Measurements from ENCODE around the gene LEMD1. TPM values are rescaled to one million over a fixed set of nuclear protein-coding genes. Genes with fewer than 3 reads are reported as not detected.
"Not testable (repeated sequence)": the region's sequence is repeated elsewhere in the genome, so short reads cannot be mapped to it uniquely, and the experiment has no call there.

Gene LEMD1
- polyA plus RNA-seq, 4 donors = 1.7 to 3.8 (median 3.0) TPM

DNA sequence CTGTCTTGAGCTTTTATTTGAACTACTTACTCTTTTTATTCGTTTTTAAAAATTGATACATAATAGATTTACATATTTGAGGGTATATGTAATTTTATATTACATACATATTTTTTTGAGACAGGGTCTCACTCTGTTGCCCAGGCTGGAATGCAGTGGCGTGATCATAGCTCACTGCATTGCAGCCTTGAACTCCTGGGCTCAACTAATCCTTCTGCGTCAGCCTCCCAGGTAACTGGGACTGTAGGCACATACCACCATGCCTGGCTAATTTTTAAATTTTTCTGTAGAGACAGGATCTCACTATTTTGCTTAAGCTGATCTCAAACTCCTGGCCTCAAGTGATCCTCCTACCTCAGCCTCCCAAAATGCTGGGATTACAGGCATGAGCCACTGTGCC lies 38.9 kb downstream of the LEMD1 start:
- DNase-seq (ENCODE audit: low read depth in 4 of 4, low spot score in 2 of 4) = not testable (repeated sequence)

DNA sequence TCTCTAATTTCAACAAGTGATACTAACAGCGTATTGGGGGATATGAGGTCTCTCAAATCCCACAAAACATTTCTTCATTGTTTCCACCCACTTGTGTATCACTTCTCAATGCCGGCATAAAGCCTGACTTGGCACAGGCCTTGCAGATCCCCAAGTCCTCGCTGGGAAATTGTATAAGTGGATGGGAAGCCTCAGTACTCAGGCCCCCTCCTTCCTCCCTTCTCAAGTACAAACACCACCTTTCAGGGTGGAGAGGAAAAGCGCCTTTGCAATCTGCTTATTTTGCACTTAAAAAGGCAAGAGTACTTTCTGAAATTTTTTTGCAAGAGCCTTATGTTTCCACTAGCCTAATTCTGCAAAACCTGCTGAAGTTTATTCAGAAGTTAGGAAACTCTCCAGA lies 39.3 kb downstream of the LEMD1 start:
- no peak for DNase-seq (ENCODE audit: low read depth in 4 of 4, low spot score in 2 of 4)

DNA sequence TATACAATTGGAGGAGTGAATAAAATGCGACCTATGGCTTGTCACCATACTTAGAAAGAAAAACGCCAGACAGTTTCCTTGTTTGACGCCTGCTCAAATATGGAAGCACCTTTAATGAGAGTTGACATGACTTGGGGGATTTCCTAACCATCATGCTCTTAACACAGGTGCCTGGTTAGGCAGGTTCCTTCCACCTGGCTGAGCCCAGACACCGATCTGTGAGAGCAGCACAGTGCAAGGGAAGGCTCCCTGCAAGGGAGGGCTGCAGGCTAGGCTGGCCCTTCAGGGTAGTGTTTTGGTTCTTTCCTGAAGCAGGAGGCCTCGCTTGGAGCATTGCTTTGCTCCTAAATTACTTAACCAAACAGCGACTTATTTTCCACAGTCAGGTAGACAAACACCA lies 40.6 kb downstream of the LEMD1 start:
- no peak for DNase-seq (ENCODE audit: low read depth in 4 of 4, low spot score in 2 of 4)

DNA sequence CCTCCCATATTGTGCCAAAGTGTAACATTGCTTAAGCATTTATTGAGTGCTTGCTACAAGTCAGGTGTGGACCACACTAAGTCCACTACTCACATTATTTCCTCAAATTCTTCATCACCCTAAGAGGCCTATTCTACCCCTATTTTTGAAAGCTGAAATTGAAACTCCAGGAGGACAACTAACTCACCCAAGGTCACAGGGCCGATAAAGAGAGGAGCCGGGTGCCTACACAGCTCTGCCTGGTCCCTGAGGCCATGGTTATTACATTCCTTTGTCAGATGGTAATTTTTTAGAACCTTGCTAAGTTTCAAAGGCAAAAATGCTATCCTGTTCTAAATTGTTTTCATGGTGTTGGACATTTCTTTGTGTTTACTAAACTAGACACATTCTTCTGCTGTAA lies 41.0 kb downstream of the LEMD1 start:
- DNase-seq (ENCODE audit: low read depth in 4 of 4, low spot score in 2 of 4) = no peak

DNA sequence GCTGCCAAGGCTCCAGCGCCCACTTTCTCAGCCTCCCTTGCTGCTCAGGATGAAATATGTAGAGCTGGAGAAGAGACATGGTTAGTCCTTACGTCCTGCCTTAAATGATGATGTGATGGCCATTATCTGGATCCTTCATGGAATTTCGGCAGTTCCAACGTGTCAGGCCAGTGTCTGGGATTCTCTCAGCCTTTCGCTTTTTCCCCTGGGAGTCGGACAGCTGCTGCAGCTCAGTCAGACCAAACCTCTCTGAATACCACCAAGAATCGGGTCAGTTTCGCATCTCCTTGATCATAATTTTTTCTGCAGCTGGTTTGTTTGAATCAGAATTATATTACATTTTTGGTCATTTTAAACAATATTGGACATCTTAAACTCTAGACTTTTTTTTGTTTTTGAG lies 42.8 kb downstream of the LEMD1 start:
- no peak for DNase-seq (ENCODE audit: low read depth in 4 of 4, low spot score in 2 of 4)

DNA sequence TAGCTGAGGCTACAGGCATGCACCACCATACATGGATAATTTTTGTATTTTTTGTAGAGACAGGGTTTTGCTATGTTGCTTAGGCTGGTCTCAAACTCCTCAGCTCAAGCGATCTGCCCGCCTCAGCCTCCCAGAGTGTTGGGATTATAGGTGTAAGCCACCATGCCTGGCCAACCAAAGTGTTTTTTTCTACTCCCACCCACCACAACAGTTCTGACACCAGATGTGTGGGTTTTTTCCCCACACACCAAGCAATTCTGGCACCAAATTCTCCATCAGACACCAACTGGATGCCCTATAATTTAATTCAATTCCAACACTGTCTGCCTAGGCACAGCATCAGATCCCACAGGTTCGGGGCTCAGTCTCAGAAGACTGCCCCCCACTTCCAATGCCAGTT lies 44.5 kb downstream of the LEMD1 start:
- DNase-seq (ENCODE audit: low read depth in 4 of 4, low spot score in 2 of 4) = no peak

DNA sequence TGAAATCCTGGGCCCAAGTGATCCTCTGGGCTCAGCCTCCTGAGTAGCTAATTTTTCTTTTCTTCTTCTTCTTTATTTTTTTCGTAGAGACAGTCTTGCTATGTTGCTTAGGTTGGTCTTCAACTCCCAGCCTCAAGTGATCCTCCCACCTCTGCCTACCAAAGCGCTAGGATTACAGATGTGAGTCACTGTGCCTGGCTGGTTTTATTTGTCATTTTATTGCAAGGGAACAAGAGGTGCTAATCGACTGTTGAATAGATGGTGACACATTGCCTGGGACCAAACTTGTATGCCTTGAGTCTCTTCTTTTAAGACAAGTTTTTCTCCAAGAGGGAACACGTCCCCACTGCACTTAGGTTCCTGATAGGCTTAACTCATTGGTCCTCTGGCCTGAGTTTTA lies 45.1 kb downstream of the LEMD1 start:
- no peak for DNase-seq (ENCODE audit: low read depth in 4 of 4, low spot score in 2 of 4)

DNA sequence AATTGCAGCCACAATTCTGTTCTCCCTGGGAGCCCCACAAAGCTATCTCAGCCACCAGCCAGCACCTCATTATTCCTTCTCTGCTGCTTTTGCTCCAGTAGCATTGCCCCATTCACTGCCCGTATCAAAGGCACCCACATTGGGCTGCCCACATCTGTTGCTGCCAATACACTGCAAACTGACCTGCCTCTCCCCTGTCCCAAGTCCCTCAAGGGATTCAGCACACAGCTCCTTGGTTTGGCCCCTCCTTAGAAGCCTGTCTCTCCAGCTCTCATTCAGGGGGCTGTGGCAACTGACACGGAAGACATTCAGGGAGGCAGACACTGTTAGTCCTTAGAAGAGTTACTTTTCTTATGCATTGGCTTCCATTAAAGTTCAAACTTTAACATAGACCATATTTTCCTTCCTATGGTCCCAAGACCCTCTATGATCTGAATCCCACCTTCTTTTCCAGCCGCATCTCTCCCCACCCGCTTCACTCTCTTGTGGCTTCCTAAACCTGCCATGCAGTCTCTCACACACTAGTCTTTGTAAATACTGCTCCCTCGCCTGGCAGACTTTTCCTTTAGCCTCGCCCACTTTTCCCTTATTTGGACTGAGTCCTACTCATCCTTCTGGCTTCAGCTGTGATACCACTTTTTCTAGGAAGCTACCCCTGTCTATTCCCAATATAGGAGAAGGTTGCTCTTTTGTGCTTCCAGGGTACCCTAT lies 45.9 kb downstream of the LEMD1 start:
- no peak for DNase-seq (ENCODE audit: low read depth in 4 of 4, low spot score in 2 of 4)

DNA sequence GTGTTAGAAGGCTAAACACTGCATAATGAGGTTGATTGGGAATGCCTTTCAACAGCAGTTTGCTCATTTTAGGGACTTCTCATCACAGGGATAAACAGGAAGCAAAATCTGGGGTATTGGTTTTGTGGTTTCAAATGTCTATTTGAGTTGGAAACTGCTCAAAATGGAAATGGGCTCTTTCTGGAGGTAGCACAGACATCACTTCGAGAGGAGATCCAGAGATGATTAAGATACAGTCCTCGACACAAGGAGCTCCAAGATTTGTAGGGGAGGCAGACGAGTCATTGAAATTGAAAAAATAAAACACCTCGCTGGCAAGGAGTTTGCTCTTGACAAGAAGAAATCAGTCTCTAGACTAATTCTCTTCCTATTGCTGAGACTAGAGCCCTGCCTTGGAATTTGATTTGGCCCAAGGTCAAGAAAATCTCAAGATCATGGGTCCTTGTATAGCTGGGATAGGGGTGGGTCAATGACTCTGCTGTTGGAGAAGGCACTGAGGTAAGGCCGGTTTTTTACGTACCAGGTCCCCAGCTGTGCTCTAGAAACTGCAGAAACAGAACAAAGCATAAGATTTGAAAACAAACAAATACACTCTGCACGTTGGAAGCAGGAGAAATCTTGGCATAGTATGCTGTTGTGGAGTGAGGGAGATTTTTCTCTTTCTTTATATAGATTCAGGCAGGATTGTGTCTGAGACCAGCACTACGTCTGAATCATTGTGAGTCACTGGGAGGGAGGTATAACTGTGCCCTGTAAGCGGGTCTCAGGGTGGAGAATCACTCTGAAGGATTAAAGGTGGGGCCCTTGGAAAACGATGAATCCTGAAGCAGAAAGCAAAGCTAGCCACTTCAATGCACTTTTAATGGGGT lies 47.4 kb downstream of the LEMD1 start:
- no peak for DNase-seq (ENCODE audit: low read depth in 4 of 4, low spot score in 2 of 4)

DNA sequence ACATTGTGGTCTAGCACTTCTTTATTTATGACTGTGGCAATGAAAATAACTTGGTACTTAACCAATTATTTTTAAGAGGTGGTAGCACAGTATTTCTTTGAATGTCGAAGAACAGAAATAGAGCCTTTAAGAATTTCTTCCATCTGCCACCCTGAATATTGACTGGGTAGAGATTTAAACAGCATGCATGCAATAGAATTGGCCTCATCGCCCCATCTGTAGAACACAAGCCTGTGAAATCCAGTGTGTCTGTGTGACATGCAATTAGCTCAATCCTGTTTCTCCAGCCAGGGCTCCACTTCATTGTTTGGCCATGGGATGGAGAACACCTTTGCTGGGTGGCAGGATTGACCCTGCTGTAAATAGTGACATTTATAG lies 48.1 kb downstream of the LEMD1 start:
- DNase-seq (ENCODE audit: low read depth in 4 of 4, low spot score in 2 of 4) = no peak

DNA sequence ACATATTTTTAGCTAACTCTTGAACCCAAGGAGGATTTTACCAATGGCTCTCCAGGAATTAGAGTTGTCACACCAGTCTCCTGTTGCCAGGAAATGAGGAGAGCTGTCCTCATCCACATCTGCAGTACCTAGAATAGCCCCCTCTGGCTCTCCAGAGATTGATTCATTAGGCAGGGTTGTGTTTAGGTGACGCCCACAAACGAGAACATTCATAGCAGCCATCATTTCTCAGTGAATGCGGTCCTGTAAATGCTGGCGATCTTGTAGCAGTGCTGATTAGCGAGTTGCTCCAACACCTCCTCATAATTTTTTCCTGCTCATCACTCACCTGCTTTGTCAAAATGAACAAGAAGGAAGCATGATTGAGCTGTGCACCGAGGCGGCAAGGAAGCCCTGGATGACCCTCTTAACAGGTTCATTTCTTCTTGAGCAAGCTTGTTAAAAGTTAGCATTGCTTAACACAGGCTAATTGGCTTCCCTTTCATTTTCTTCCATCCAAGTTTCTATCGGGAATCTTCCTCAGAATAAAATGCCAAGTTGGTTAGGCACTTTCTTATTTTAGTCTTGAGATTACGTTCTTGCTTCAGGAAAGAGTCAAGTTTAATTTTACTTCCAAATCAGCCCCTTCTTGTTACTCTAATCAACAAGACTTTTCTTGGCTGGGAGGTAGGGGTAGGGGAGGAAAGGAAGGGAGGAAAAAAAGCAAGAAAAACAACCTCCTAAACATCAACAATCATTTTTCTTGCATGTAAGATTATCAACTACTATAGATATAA lies 48.6 kb downstream of the LEMD1 start:
- no peak for DNase-seq (ENCODE audit: low read depth in 4 of 4, low spot score in 2 of 4)

DNA sequence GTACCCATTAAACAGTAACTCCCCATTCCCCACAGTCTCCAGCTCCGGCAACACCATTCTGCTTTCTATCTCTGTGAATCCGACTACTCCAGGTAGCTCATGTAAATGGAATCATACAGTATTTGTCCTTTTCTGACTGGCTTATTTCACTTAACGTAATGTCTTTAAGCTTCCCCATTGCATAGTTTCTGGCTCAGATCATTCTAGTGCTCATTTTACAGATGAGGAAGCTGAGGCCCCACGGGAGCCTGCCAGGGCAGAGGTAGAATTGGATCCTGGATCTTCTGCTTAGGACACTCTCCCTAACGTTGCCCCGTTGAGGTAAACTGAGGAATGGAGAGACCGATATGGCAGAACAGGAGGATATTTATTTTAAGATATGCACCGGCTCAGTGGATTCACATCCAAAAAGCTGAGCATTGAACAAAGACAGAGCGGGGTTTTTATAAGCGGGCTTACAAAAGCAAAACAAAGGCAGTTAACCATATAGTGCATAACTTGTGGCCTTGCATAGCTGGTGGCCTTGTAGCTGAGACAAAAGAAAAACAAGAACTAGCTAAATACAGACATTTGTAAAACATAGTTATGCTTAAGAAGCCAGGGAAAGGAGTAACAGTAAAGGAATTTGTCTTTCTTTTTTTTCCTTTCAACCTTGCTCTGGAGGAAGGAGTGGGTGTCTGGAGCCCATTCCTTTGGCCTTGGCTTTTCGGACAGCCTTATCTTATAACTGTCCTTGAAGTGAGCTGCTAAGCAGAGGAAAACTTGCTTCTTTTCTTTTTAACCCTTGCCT lies 49.8 kb downstream of the LEMD1 start:
- DNase-seq (ENCODE audit: low read depth in 4 of 4, low spot score in 2 of 4) = no peak

DNA sequence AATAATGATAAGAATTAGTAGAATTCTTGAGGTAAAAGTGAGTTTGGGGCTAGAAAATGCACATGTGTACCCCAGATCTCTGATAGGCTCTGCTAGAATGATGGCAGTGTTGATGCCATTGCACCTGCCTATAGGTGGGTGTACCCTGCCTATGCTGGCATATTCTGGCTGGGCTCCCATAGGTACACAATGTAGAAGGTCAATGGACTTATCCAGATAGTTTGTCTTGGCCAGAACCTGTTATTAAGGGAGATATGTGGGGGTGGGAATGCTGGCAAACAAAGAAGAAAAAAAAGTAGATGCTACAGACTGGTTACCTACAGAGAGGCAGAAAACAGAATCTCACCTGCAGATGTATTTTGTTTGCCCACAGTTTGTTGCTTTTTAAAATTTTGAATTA lies 51.1 kb downstream of the LEMD1 start:
- DNase-seq (ENCODE audit: low read depth in 4 of 4, low spot score in 2 of 4) = no peak

DNA sequence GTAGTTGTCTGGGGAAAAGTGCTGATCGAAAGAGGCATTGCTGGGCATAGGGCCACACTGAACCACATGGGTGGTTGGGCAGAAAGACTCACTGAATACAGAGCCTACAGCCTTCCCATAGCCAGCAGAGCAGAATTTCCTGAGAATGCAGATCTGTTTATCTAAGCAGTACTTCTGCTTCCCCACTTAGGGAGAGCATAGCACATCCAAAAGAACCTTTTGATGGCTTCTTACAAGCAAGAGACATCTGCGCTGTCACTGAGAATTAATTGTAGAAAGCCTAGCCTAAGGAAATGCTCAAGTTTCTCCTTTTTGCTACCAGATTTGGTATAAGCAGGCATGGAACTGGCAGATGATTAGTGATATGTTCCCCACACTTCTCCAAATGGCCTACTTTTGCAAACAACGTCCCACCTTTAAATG lies 52.1 kb downstream of the LEMD1 start:
- DNase-seq (ENCODE audit: low read depth in 4 of 4, low spot score in 2 of 4) = no peak

DNA sequence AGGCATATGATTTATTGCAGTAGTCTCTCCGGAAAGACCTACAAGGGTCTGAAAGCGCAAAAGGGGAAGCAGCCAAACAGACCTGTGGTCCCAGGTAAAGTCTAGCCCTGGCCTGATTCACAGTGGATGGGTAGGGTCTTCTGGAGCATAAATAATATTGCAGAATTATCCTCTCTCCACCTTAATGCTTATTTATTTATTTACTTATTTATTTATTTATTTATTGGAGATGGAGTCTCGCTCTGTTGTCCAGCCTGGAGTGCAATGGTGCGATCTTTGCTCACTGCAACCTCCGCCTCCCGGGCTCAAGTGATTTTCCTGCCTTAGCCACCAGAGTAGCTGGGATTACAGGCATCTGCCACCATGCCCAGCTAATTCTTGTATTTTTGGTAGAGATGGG lies 53.4 kb downstream of the LEMD1 start:
- DNase-seq (ENCODE audit: low read depth in 4 of 4, low spot score in 2 of 4) = no peak

DNA sequence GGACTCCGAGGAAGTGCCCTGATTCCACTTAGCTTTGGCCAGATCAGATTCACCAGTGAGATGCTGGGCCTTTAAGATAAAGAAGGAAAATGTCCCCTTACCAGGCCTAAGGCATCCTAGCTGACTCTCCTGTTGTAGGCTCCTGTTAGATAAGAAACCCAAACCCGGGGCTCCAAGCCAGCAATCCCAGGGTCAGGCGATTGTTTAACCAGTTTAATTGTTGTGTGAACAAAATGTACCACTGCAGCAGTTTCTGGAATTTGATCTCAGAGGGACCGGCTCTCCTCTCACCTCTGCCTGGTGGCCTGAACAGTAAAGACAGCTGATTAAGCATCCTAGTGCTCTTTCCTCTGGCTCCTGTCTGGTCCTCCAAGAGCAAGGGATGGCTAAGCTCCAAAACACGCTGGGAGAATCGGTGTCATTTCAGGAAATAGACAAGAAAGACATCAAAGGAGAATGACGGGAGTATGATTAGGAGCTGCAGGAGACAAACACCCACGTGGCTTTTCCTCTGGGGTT lies 55.9 kb downstream of the LEMD1 start:
- no peak for DNase-seq (ENCODE audit: low read depth in 4 of 4, low spot score in 2 of 4)

DNA sequence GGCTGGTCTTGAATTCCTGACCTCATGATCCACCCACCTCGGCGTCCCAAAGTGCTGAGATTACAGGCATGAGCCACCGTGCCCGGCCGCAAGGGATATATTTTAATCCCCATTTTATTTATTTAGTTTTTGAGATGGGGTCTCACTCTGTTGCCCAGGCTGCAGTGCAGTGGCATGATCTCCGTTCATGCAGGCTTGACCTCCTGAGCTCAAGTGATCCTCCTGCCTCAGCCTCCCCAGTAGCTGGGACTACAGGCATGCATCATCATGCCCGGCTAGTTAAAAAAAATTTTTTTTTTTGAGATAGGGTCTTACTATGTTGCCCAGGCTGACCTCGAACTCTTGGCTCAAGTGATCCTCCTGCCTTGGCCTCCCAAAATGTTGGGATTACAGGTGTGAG lies 56.8 kb downstream of the LEMD1 start:
- not testable (repeated sequence) for DNase-seq (ENCODE audit: low read depth in 4 of 4, low spot score in 2 of 4)

DNA sequence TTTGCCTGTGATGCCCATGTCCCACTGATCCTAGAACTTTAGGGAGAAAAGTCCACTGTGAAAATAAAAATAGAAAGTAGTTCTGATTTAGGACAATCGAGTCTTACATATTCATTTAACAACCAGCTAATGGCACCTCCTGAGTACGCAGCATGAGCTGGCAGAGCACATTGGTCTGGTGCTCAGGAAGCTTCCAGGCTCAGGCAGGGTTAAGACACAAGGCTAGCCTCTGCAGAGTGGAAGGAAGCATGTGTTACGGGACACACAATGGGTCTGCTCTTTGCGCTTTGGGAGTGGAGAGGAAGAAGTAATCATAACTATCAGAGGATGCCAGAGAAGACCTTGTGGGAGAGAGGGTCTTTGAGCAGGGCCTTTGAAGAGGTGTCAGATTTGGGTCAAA lies 61.0 kb downstream of the LEMD1 start:
- no peak for DNase-seq (ENCODE audit: low read depth in 4 of 4, low spot score in 2 of 4)

DNA sequence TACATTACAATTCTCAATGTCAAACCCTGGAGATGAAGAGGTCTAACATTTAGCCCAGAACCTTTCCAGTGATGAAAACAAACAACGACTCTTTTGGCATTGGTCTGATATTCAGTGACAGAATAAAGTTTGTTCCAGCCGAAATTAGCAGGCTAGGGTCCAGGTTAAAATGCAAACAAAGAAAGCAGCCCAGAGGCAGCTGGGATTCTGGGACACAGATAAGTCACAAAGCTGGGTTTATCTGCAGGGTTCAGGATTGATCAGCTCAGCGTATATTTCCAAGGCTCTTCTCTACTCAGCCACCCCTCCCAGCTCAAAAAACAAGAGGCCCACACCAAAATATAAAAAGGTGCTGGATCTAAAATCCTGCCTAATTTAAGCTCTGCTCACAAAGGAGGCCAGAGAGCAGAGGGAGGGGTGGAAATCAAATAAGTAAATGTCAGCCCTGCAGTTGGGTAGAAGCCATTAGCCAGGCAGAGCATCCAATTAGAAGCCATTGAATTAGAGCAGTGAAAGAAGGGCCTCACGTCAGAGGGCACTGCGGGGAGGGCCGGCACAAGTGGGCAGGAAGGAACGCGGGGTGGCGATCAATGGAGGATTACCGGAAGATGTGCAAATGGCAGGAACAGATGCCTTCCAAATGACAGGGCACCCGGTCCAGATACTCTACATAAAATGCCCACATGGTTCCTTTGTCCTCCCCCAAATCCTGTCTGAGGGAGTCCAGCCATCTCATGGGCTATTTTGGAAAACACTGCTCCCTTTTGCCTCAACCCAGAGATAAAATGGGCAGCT lies 61.9 kb downstream of the LEMD1 start:
- no peak for DNase-seq (ENCODE audit: low read depth in 4 of 4, low spot score in 2 of 4)

DNA sequence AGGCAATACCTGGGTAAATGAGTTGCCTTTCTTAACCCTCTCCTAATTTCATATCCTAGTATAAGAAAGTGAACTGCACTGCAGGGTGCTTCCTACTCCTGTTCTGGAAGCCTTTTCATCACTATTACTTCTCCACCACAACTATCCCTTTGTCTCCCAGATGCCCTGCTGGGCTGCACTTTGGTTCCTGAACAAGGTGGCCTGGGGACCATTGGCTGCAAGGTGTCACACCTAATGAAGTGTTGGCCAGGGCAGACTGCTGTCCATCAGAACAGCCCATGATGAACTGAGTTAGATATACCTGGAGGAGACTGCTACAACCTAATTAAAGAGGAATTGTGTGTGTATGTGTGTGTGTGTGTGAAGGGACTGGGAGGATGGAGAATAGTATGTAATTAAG lies 63.3 kb downstream of the LEMD1 start:
- DNase-seq (ENCODE audit: low read depth in 4 of 4, low spot score in 2 of 4) = no peak
